Melanocyte of skin (primary cell): Measurements from ENCODE around the gene IGFL1. TPM values are rescaled to one million over a fixed set of nuclear protein-coding genes. Genes with fewer than 3 reads are reported as not detected.

Source experiments
- total RNA-seq, 2 donors: library from RNA; depleted of rRNA; stranded (reverse); fragments of >200 nt; gene quantifications; 2 replicates each; pipeline ENCODE4 v1.2.3, GENCODE V29; 2012

The IGFL1 gene
- not detected for total RNA-seq

DNA sequence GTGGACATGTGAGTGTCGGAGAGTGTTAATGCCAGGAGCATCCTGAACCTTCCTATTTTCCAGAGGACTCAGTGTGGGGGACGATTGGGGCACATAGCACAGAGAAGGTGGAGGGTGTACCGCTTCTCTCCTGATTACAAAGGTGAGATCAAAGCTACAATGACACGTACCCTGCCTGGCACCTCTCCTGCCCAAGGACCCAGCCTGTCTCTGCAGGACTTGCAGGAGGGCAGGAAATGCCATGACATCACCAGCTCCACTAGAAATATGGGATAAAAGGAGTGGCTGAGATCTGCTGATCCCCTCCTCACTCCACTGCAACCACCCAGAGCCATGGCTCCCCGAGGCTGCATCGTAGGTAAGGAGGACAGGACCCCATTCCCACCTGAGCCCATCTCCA lies at the start of gene IGFL1:
Gene IGFL1 (plus strand): TSS at position 301 of the 400 bp plus-strand sequence. CDS start 33 bp downstream, at position 334.

Other genes starting within 250 kb of the IGFL1 start
- gene CCDC61, start 234.3 kb upstream of the IGFL1 start, total RNA-seq = 1 to 10 TPM; 6.3 to 6.9 TPM
- not detected for gene PGLYRP1, start 206.7 kb upstream of the IGFL1 start, total RNA-seq
- gene IGFL4, start 188.7 kb upstream of the IGFL1 start, total RNA-seq = under 1 TPM; 0.33 to 0.69 TPM
- gene IGFL3, start 105.1 kb upstream of the IGFL1 start, total RNA-seq = not detected
- gene IGFL2, start 81.5 kb upstream of the IGFL1 start, total RNA-seq = not detected
- gene HIF3A, start 67.3 kb downstream of the IGFL1 start, total RNA-seq = not detected
- gene PPP5C, start 117.3 kb downstream of the IGFL1 start, total RNA-seq = 10 to 100 TPM; 59.5 to 96.9 TPM
- gene CCDC8, start 183.8 kb downstream of the IGFL1 start, total RNA-seq = 1 to 10 TPM; 2.4 to 5.7 TPM
- gene PNMA8C, start 199.2 kb downstream of the IGFL1 start, total RNA-seq = under 1 TPM in 1 of 2 donors, not detected in 1; under 0.01 TPM
- gene PNMA8A, start 241.8 kb downstream of the IGFL1 start, total RNA-seq = 10 to 100 TPM in 1 of 2 donors, under 1 TPM in 1; 1.00 to 13.1 TPM